ENCODE results near the gene RALA.

- TF ChIP-seq CTCF (IDR thresholded peaks at IDR 0.05; ENCODE audit: insufficient read depth, low read length, poor library complexity, severe bottlenecking), result no peak
- no peak for TF ChIP-seq EZH2phosphoT487 (conservative IDR thresholded peaks at IDR 0.05; ENCODE audit: low read length)
Measured at GRCh38 chr7:39622609-39623008, 763 bp upstream of the RALA start.

Measured in SU-DHL-6 (cell line).